Forelimb muscle (tissue), 1 donor: ENCODE data around the gene CIROP. TPM values are rescaled to one million over a fixed set of nuclear protein-coding genes. Genes with fewer than 3 reads are reported as not detected.

Experiments
- DNase-seq: peaks from one replicate; pipeline ENCODE4 v3.0.0-alpha.2; 2013; ENCODE audit warnings: low read depth
- polyA plus RNA-seq: library from polyadenylated mRNA; unstranded; fragments of 120-200 nt; gene quantifications from one replicate; pipeline ENCODE4 v1.2.1, GENCODE V29; 2013; ENCODE audit not compliant: insufficient read length

Gene CIROP
- polyA plus RNA-seq, 1 donor: not detected

- DNase-seq: no peak
These were observed 26.7 kb upstream of the CIROP start for GRCh38 chr14:23131482-23131881.

DNA sequence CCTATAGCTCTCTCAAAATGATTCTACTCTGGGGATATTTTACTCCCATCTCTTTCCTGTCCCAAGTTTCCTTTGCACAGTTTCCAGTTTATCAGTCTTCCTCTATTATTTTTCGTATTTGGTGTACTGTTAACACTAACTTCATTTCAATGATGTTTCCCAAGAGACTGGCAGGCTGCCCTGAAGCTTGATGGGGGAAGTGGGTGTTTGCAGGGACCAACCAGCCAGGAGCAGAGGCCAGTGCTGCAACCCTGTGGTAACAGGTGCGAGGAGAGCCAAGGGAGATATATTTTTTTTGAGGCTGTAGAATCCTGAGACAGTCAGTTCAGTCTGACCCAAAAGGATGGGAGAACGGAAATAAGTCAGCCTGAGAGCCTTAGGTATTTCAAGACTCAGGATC lies 26.1 kb upstream of the CIROP start:
- DNase-seq: no peak

- DNase-seq: no peak
These were observed 25.0 kb upstream of the CIROP start for GRCh38 chr14:23129759-23130316.

GRCh38 chr14:23128969-23129758 lies 24.4 kb upstream of the CIROP start:
- no peak for DNase-seq

- no peak for DNase-seq
These were observed 23.1 kb upstream of the CIROP start for GRCh38 chr14:23127861-23128260.

DNA sequence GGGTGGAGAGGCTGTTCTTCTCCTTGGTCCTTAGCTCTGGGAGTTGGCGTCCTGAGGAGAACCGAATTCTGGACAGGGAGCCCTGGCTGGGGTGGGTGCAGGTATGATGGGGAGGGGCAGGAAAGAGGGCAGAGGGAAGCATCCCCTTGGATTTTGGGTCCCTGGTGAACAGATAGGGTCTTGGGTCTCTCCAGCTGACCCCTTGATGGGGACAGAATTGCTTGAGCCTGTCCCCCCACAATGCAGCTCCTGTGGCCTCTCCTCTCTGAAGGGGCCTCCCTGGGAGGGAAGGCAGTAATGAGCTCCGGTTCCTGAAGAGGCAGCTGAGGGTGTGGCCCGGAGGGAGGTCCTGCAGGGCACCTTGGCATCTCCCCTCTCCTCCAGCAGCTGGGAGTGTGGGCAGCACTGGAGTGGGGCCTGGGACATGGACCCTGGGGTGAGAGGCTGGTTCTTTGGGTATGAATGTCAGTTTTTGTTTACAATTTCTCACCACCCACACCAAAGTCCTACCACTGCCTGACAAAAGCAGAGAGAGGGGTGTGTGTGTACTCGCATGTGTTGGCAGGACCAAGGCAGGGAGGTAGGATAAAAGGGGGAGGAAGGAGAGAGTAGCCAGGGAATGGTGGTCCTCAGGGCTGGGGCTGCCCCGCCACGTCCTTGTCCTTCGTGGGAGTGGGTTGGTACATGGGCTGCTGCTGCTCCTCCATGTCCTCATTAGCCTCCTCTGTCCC lies 21.9 kb upstream of the CIROP start:
- DNase-seq: no peak

DNA sequence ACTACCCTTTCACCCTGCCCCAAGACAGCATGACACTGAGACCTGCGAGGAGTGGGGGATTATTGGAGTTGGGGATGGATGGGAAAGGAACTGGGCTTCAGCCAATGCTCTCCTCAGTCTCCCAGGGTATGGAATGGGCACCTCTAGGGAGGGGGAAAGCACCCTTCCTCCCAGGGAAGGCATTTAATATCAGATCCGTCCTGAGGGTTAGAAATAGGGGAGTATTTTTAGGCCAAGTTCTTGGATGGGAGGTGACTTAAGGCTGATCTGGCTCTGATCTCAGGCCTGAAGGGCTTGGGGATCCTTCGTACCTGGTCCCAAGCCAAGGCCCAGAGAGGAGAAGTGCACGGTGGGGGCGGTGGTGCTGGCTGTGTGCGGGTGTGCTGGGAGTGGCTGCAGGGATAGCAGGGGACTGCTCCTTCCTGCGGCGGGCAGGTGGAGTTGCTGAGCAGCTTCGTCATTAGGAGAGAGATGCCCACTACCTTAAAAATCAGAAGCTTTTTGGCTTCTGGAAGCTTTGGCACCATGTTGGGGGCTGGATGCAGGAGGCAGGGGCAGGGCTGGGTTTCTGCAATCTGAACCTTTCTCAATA lies 21.2 kb upstream of the CIROP start:
- no peak for DNase-seq

DNA sequence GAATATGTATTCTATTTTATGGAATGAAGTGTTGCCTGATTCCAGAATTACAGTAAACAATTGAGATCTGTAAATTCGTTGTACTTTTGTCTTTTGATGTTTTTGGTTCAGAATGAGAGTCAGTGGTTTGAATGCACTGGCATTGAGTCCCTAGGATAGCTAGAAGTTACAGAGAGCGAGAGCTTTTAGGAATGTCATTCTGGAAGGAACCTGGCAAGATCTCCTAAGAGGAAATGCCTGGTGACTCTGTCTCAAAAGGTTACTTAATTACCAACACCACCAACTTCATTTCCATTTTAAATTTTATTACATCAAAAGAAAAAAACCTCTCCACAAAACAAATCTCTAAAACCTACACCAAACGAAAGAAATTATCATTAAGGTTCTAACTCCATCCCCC lies 20.2 kb upstream of the CIROP start:
- DNase-seq: no peak

DNA sequence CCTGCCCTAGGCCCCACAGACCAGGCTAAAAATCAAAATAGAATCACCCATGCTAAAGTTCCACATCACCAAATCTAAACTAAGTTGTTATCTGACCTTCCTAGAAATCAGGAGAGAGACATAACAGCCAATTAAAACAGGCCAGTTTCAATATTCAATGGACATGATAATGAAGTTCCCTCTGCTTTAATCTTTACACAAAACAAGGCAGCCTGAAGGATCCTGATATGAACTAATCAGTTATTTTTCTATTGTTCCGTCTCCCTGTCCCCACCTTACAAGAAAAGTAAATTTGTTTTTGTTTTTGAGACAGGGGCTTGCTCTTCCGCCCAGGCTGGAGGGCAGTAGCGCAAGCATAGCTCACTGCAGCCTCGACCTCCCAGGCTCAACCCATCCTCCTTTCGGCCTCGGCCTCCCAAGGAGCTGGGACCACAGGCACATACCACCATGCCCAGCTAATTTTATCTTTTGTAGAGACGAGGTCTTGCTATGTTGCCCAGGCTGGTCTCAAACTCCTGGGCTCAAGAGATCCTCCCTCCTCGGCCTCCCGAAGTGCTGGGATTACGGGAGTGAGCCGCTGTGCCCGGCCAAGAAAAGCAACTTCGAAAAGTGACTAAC lies 19.7 kb upstream of the CIROP start:
- DNase-seq: no peak

- DNase-seq: no peak
These were observed 18.6 kb upstream of the CIROP start for GRCh38 chr14:23123419-23123818.

DNA sequence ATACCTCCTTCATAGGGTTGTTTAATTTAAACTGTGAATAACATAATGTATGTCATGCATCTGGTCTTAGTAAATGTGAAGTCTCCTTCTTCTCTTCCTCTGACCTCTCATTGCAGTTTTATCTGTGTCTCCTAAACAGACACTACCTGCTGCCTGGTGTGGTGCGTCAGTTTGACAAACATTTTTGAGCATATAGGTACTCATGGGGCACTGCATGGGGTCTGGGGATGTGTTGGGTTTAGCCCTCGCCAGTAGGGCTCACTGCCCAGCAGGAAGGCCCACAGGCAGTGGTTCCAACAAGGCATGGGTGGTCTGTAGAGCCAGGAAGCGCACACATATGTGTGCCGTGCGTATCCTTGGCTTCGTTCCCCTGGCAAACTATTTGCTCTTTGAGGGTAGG lies 17.3 kb upstream of the CIROP start:
- no peak for DNase-seq

DNA sequence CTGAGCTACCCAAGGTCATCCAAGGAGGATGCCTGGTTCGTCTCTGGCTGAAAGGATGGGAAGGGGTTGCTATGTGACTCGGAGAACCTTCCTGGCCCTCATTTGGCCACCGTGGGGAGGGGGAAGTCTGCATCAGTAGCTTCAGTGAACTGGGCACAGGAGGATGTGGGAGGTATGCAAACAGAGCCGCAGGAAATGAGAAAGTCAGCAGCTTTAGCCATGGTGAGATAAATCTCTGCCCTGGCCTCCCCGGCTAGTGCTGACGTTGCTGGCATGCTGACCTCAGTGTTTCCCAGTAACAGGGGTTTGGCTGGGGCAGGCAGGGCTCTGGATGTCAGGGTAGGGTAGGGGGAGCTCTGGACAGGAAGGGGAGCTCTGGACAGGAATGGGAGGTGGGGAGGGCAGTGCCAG lies 16.6 kb upstream of the CIROP start:
- no peak for DNase-seq

DNA sequence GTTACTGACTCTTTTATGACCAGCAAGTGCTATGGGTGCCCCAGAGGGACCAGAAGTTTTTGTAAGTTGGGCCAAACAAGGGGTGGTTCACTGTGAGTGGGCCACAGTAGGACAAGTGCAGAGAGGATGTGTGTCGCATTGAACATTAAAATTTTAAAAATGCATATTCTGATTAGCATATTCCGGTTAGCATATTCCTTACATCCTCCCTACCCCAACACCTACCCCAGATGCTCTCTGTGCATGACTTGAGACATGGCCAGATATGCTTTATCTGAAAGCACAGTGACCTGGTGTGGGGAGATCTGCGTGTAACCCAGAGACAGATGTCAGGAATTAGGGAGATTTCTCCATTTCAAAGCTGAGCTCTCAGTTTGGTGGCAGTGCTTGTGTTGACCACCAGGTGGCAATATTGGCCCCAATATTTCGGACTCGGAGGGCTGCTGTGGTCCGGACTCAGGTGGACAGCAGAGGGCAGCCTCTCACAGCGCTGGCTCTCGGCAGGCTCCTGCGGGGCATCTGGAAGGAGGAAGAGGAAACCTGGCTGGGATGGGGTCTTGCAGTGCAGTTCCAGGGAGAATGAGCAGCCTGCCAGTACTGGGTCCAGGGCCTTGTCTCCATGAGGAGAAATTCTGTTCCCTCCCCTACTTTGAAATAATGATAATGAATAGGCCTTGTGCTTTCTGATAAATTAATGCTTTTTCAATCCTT lies 15.9 kb upstream of the CIROP start:
- peak; percentile 77 for DNase-seq

- DNase-seq: no peak
These were observed 14.9 kb upstream of the CIROP start for GRCh38 chr14:23119363-23120327.

- no peak for DNase-seq
These were observed 13.9 kb upstream of the CIROP start, which contains the start of gene CEBPE for GRCh38 chr14:23118506-23119362. TSS of gene CEBPE (minus strand) at chr14:23119255. CDS start at chr14:23119091, 164 bp downstream.

GRCh38 chr14:23117371-23118020 lies 12.7 kb upstream of the CIROP start:
- DNase-seq: no peak

- DNase-seq: no peak
These were observed 11.1 kb upstream of the CIROP start for GRCh38 chr14:23115918-23116317.

DNA sequence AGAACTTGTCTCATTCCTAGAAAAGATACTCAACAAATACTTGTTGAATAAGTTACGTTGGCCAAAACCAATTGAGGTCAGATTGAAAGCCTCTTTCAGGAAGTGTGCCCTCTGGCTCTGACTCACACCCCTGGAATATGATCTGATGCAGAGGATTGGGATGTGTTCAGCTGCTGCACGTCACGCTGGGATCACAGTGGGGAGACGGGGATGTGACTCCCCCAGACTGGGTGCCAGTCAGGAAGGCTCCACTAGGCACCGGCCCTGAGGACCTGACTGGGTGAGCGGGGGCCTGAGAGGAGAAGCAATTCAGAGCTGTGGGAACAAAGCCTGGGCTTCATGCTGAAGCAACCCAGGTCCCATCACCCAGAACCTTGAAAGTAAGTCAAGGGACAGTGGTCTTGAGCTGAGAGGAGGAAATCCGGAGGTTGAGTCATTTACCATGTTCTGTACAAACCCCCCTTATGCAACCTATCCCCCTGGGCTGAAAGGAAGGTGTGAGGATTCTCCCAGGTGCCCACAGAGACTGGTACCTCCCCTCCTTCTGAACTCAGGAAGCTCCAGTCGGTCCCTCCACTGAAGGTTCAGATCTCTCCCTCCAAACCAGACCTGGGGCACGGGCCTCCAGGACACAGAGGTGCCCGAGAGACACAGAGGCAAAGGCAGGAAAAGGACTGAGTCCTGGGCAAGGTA lies 10.4 kb upstream of the CIROP start:
- no peak for DNase-seq
